ENCODE data around the gene TRIM29.

DNA sequence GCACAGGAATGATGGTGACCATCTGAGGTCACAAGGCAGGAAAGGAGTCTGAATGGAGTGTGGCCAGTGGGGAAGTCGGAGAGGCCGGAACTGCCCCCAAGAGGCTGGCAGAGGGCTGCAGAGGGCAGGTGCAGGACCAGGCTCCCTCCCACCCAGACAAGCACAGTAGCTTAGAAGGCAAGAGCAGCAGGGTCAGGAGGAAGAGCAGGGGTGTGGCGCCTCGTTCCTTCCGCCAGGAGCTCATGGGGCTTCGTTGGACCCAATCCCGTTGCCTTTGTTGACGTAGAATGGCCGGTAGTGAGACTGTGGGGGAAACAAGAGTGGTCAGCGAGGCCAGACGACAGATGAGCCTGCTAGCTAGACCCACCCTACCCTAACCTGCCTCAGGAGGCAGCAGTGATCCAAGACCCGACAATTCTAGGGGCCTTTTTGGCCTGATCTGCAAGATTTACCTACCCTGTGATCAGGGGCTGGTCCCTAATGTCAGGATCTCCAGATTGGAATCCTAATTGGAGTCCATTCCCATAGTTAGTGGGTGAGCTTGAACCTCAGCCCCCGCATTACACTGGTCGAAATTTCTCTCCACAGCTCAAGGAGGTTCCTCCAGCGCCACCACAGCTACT, 25.6 kb downstream of the TRIM29 start:
- no peak for TF ChIP-seq POLR2A (IDR thresholded peaks at IDR 0.05)
- TF ChIP-seq, protein P1, sequence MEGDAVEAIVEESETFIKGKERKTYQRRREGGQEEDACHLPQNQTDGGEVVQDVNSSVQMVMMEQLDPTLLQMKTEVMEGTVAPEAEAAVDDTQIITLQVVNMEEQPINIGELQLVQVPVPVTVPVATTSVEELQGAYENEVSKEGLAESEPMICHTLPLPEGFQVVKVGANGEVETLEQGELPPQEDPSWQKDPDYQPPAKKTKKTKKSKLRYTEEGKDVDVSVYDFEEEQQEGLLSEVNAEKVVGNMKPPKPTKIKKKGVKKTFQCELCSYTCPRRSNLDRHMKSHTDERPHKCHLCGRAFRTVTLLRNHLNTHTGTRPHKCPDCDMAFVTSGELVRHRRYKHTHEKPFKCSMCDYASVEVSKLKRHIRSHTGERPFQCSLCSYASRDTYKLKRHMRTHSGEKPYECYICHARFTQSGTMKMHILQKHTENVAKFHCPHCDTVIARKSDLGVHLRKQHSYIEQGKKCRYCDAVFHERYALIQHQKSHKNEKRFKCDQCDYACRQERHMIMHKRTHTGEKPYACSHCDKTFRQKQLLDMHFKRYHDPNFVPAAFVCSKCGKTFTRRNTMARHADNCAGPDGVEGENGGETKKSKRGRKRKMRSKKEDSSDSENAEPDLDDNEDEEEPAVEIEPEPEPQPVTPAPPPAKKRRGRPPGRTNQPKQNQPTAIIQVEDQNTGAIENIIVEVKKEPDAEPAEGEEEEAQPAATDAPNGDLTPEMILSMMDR (IDR thresholded peaks at IDR 0.05): no peak
